Measurements from ENCODE around the gene WASHC2A. TPM values are rescaled to one million over a fixed set of nuclear protein-coding genes. Genes with fewer than 3 reads are reported as not detected.
"Not testable (repeated sequence)": the region's sequence is repeated elsewhere in the genome, so short reads cannot be mapped to it uniquely, and the experiment has no call there.

WASHC2A gene, protein sequence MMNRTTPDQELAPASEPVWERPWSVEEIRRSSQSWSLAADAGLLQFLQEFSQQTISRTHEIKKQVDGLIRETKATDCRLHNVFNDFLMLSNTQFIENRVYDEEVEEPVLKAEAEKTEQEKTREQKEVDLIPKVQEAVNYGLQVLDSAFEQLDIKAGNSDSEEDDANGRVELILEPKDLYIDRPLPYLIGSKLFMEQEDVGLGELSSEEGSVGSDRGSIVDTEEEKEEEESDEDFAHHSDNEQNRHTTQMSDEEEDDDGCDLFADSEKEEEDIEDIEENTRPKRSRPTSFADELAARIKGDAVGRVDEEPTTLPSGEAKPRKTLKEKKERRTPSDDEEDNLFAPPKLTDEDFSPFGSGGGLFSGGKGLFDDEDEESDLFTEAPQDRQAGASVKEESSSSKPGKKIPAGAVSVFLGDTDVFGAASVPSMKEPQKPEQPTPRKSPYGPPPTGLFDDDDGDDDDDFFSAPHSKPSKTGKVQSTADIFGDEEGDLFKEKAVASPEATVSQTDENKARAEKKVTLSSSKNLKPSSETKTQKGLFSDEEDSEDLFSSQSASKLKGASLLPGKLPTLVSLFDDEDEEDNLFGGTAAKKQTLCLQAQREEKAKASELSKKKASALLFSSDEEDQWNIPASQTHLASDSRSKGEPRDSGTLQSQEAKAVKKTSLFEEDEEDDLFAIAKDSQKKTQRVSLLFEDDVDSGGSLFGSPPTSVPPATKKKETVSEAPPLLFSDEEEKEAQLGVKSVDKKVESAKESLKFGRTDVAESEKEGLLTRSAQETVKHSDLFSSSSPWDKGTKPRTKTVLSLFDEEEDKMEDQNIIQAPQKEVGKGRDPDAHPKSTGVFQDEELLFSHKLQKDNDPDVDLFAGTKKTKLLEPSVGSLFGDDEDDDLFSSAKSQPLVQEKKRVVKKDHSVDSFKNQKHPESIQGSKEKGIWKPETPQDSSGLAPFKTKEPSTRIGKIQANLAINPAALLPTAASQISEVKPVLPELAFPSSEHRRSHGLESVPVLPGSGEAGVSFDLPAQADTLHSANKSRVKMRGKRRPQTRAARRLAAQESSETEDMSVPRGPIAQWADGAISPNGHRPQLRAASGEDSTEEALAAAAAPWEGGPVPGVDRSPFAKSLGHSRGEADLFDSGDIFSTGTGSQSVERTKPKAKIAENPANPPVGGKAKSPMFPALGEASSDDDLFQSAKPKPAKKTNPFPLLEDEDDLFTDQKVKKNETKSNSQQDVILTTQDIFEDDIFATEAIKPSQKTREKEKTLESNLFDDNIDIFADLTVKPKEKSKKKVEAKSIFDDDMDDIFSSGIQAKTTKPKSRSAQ (N-terminal part only)
- total RNA-seq, result 10 to 100 TPM; 14.3 to 54.6 (median 24.7) TPM

DNA sequence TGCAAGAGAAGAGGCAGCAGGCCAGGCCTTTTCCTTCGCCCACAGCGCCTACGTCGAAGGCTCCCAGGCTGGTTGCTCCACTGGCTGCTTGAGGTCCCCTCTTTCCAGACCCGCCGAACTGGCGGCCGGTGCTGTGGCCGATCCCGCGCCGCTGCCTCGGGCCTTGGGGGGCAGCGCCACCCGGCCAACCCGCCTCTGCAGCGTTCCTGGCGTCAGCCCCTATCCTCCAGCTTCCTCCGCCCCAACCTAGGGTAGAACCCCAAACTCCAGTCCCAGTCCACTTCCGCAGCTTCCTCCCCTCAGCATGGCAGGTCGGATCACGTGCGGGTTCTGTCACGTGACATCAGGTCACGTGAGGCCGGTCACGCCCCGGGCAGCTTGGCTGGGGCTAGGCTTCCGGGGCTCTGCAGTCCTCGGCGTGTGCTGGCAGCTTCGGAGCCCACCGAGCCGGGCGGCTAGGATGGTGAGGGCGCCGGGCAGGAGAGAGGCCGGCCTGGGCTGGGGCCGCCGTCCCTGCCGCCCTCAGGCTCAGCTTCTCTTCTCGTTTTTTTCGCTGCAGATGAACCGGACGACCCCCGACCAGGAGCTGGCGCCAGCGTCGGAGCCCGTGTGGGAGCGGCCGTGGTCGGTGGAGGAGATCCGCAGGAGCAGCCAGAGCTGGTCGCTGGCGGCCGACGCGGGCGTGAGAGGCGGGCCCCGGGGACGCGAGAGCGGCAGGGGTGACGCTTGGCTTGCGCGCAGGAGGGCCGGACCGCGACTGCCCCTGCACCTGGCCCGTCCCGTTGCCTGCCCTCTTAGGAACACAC lies at the start of gene WASHC2A:
WASHC2A (plus strand) TSS at position 409 of the 806 bp plus-strand sequence; CDS start at position 461, 52 bp downstream.
- intact Hi-C loops (cut with DNase I; ENCODE audit: low total_unique reads); H3K27me3 ChIP-seq; H3K4me1 ChIP-seq; H3K36me3 ChIP-seq; H3K9me3 ChIP-seq: not testable (repeated sequence)
- peak within 1 kb of the TSS; percentile 61 to 71 for H3K27ac ChIP-seq
- peak; percentile 94 to 96 for DNase-seq
- peak in 1 of 2 donors; percentile 26 for TF ChIP-seq POLR2A (IDR thresholded peaks at IDR 0.05)
- H3K4me3 ChIP-seq, result peak within 1 kb of the TSS; percentile 44 to 63

DNA sequence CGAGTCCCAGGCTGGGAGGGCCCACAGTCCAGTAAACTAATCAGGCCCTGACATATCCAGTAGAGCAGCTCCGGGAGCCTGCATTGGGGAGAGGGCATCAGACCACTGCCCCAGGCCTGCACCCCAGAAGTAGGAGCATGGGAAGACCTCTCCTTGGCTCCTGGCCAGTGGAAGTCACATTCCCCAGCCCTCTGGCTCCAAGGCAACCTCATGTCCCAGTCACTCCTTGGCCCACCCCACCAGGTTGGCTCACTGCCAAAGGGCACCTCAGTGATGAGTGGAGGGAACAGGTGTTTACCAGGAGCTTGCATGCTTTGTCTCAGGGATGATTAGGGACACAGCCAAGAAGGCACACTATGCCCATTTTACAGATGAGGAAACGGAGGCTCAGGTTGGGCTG lies 48.5 kb upstream of the WASHC2A start:
- H3K4me1 ChIP-seq; H3K27me3 ChIP-seq; H3K27ac ChIP-seq; H3K4me3 ChIP-seq; H3K9me3 ChIP-seq; H3K36me3 ChIP-seq; DNase-seq; intact Hi-C loops (cut with DNase I; ENCODE audit: low total_unique reads): not testable (repeated sequence)

DNA sequence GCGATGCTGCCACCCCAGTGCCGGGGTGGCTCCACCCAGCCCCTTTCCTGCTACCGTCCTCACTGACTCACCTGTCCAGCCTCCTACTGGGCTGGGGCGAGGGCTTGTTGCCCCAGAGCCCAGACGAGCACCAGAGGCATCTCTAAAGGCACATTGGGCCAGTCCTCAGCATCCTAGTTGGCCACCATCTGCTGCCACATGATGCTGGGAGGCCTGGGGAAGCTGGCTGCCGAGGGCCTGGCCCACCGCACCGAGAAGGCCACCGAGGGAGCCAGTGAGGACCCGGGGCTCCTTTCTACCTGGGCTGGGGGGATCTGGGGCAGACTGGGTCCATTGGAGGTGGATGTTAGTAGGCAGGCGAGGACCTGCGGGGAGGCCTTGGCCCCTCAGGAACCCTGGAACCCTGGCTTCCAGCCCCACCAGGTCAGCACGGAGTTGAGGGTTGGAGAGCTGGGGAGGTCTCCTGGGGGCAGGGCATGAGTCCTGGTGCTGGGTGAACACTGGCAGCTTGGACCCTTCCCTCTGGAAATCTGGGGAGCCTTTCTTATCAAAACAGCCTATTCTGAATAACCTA lies 47.2 kb upstream of the WASHC2A start:
- DNase-seq; H3K36me3 ChIP-seq; H3K4me1 ChIP-seq; intact Hi-C loops (cut with DNase I; ENCODE audit: low total_unique reads); H3K27ac ChIP-seq; H3K4me3 ChIP-seq; H3K27me3 ChIP-seq; H3K9me3 ChIP-seq: not testable (repeated sequence)

DNA sequence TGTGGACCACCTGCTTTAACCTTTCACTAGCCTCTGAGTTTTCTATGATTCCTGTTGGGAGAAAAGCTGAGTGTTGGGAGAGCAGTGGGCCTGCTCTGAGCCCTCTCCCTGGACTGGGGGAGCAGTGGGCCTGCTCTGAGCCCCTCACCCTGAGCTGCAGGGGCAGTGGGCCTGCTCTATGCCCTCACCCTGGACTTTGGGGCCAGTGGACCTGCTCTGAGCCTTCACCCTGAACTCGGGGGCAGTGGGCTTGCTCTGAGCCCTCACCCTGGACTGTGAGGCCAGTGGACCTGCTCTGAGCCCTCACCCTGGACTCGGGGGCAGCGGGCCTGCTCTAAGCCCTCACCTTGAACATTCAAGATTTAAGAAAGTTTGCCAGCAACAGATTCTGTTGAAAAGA lies 46.1 kb upstream of the WASHC2A start:
- intact Hi-C loops (cut with DNase I; ENCODE audit: low total_unique reads), result no loop called here
- H3K9me3 ChIP-seq, result no peaks in the 10 kb centered on the region
- H3K27me3 ChIP-seq, result no peaks in the 10 kb centered on the region
- H3K36me3 ChIP-seq, result no peaks in the 10 kb centered on the region
- no peak for DNase-seq
- no peak overlapping the region for H3K27ac ChIP-seq
- TF ChIP-seq, protein P1, sequence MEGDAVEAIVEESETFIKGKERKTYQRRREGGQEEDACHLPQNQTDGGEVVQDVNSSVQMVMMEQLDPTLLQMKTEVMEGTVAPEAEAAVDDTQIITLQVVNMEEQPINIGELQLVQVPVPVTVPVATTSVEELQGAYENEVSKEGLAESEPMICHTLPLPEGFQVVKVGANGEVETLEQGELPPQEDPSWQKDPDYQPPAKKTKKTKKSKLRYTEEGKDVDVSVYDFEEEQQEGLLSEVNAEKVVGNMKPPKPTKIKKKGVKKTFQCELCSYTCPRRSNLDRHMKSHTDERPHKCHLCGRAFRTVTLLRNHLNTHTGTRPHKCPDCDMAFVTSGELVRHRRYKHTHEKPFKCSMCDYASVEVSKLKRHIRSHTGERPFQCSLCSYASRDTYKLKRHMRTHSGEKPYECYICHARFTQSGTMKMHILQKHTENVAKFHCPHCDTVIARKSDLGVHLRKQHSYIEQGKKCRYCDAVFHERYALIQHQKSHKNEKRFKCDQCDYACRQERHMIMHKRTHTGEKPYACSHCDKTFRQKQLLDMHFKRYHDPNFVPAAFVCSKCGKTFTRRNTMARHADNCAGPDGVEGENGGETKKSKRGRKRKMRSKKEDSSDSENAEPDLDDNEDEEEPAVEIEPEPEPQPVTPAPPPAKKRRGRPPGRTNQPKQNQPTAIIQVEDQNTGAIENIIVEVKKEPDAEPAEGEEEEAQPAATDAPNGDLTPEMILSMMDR (IDR thresholded peaks at IDR 0.05), result no peak
- no peak for TF ChIP-seq POLR2A (IDR thresholded peaks at IDR 0.05)
- no peaks in the 10 kb centered on the region for H3K4me1 ChIP-seq
- no peak overlapping the region for H3K4me3 ChIP-seq

DNA sequence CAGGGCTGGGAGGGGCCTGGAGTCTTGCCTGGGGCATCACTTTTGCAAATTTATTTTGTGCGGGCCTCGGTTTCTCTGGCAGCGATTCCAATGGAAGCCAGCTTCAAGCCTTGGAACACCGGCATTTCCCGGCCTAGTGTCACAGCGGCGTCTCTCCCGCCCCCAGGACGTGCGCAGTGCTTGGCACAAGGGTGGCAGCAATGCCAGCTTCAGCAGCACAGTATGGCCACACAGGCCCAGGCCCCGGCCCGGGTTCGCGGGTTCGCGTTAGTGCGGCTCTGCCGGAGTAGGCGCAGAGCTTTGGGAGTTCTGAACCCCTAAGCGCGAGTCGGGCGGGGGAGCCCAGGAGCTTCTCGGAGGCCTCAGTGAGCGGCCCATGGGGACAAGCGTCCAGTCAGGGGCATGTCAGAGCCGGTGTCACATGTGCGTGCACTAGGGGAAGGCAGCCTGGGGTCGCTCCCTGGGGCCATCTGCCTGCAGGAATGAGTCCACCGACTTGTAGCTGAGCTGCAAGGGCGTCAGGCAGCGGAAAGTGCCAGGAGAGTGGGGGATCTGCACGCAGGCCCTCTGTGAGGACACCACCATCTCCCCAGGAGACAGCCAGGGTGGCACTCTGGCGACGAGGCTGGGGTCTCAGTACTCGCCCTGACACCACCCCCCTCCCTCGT lies 42.9 kb upstream of the WASHC2A start:
- not testable (repeated sequence) for H3K27ac ChIP-seq

DNA sequence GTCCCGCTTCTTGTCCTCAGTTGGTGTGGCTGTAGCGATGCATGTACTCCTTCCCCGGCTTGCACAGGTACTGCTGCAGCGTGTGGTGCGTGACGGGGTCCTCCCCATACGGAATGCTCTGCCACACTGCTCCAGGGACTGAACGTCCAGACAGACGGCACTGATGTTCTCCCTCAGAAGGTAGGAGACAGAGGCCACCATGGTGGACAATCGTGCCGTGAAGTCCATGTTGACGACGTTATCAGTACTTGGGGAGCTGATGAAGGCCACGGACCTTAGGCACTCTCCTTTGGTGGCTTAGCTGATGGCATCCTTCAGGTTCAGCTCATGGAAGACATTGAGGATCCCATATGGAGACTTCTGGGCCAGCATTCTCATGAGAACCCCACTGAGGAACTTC lies 42.1 kb upstream of the WASHC2A start:
- no peaks in the 10 kb centered on the region for H3K9me3 ChIP-seq
- intact Hi-C loops (cut with DNase I; ENCODE audit: low total_unique reads), result no loop called here
- H3K4me3 ChIP-seq, result no peak overlapping the region
- H3K4me1 ChIP-seq, result no peaks in the 10 kb centered on the region
- DNase-seq, result no peak
- no peak for TF ChIP-seq POLR2A (IDR thresholded peaks at IDR 0.05)
- TF ChIP-seq, protein P1 (IDR thresholded peaks at IDR 0.05), result no peak
- no peaks in the 10 kb centered on the region for H3K36me3 ChIP-seq
- H3K27ac ChIP-seq, result no peak overlapping the region
- H3K27me3 ChIP-seq, result no peaks in the 10 kb centered on the region

More for the DNA sequence above, 42.9 kb upstream of the WASHC2A start:
- intact Hi-C loops (cut with DNase I; ENCODE audit: low total_unique reads); DNase-seq; H3K4me1 ChIP-seq; H3K27me3 ChIP-seq; H3K4me3 ChIP-seq; H3K9me3 ChIP-seq; H3K36me3 ChIP-seq: not testable (repeated sequence)
